Lower leg skin (tissue), 3 donors: ENCODE data around the gene OGFOD2.

Experiments
- POLR2A ChIP-seq, 2 donors: fragments of 450-650 bp; IDR thresholded peaks; one replicate each; pipeline ENCODE4 v1.6.1; 2016 to 2017; ENCODE audit warnings: antibody characterized with exemption in 2 of 2, mild to moderate bottlenecking in 1 of 2, moderate library complexity in 1 of 2
- TF ChIP-seq, protein P1 (sequence below), 3 donors: fragments of 450-650 bp; IDR thresholded peaks; one replicate each; pipeline ENCODE4 v1.5.1; 2016; ENCODE audit warnings: antibody characterized with exemption in 3 of 3, mild to moderate bottlenecking in 3 of 3, moderate library complexity in 2 of 3

DNA sequence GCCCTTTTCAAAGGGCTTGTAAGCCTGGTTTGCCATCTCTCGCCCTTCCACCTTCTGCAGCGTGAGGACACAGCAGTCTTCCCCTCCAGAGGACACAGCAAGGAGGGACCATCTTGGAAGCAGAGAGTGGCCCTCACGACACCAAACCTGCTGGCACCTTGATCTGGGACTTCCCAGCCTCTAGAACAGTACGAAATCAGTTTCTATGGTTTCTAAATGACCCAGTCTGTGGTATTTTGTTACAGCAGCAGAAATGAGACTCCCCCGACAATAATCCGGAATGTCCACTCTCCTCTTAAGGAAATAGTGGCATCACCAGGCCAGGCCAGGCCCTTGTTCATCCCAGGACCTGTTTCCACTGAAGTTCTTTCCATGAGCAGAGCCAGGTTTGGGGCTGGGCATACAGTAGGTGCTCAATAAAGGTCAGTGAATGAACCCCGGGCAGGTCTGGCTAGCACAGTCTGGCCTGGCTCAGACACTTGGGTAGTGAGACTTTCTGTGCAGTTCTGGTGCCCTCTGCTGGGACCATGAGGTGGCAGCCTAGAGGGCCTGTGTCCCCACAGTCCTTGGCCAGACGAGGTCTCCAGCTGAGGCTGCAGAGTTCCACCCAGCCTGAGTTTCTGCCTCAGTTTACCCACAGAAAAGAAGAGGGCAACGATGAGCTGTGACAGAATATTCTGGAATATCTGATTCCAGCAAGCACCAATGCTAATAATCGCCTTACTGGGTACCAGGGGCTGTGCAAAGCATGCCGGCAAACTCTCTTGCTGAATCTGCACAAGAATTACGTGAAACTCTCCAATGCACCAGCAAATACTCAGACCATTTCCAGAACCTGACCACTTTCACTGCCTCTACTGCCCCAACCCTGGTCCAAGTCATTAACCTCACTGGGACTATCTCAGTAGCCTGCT lies 22.8 kb upstream of the OGFOD2 start:
- no peak for TF ChIP-seq POLR2A (IDR thresholded peaks at IDR 0.05)
- TF ChIP-seq, protein P1, sequence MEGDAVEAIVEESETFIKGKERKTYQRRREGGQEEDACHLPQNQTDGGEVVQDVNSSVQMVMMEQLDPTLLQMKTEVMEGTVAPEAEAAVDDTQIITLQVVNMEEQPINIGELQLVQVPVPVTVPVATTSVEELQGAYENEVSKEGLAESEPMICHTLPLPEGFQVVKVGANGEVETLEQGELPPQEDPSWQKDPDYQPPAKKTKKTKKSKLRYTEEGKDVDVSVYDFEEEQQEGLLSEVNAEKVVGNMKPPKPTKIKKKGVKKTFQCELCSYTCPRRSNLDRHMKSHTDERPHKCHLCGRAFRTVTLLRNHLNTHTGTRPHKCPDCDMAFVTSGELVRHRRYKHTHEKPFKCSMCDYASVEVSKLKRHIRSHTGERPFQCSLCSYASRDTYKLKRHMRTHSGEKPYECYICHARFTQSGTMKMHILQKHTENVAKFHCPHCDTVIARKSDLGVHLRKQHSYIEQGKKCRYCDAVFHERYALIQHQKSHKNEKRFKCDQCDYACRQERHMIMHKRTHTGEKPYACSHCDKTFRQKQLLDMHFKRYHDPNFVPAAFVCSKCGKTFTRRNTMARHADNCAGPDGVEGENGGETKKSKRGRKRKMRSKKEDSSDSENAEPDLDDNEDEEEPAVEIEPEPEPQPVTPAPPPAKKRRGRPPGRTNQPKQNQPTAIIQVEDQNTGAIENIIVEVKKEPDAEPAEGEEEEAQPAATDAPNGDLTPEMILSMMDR (IDR thresholded peaks at IDR 0.05) = peak in 1 of 3 donors; percentile 56
